ENCODE data around the gene ARMC6.

The ARMC6 gene

GRCh38 chr19:19053508-19054314 lies 20.3 kb downstream of the ARMC6 start:
- in situ Hi-C loops (cut with MboI; ENCODE audit: low sequenced_read_pairs): loop anchor here (10.0 kb wide), 1 partner anchor 91 kb away; no protein-coding TSS in a partner anchor

DNA sequence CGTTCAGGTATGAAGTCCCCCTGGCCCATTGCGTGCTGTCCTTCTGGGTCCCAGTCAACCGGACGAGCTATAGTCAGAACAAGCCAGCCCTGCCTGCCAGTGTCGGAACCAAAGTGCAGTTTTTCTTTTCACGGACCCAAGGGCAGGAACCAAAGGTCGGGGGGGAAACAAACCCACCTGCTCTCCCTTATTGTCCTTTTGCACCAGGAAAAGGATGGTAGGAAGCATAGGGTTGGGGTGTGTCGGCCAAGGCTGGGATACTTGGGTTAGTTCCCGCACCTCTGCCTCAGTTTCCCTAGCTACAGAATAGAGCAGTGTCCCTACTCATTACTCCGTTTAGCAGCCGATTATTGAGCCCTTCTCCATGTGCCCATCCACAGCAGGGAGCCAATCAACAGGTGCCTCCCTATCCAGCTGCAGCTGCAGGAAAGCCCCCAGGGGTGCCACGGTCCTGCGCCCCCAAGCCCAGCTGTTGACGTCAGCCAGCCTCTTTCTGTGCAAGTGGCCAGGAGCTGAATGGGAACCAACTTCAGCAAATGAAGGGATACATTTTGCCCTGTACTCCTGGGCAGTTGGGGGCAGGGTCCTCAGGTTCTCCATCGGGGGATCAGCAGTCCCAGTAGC lies 21.0 kb downstream of the ARMC6 start:
- in situ Hi-C loops (cut with MboI; ENCODE audit: low sequenced_read_pairs): loop anchor here (10.0 kb wide), 1 partner anchor 90 kb away; no protein-coding TSS in a partner anchor

DNA sequence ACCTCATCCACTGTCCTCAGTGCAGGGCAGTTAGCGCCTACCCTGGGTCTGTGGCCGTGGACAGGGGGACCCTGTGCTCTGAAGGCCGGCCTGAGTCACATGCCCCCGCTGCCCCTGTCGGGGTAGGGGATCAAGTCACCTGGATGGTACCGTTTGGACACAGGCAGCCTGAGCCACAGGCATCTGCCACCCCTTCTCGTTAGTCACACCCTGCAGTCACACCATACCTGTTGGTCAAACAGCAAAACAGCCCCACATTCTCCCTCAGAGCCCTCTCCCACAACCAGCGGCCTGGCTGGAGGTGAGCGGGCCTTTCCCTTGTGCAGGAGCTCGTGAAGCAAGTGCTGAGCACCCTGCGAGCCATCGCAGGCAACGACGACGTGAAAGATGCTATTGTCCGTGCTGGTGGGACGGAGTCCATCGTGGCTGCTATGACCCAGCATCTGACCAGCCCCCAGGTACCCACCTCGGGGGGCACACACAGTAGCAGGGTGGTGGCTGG lies 21.6 kb downstream of the ARMC6 start:
- in situ Hi-C loops (cut with MboI; ENCODE audit: low sequenced_read_pairs): loop anchor here (10.0 kb wide), 1 partner anchor 90 kb away; no protein-coding TSS in a partner anchor

- in situ Hi-C loops (cut with MboI; ENCODE audit: low sequenced_read_pairs): loop anchor here (10.0 kb wide), 1 partner anchor 89 kb away; no protein-coding TSS in a partner anchor
Observed at GRCh38 chr19:19055701-19056100, 22.3 kb downstream of the ARMC6 start.

GRCh38 chr19:19056636-19057275 lies 23.4 kb downstream of the ARMC6 start:
- in situ Hi-C loops (cut with MboI; ENCODE audit: low sequenced_read_pairs): loop anchor here (10.0 kb wide), 1 partner anchor 88 kb away; no protein-coding TSS in a partner anchor

DNA sequence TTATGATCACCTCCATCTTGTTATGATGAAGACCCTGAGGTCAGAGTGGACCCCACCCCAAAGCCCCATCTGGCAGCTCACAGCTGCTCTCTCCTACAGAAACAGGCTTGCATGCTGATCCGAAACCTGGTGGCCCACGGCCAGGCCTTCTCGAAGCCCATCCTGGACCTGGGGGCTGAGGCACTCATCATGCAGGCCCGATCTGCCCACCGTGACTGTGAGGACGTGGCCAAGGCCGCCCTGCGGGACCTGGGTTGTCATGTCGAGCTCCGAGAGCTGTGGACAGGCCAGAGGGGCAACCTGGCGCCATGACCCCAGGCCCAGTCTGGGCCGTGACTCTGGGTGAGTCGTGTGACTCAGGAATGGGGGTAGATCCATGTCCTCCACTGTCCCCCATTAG lies 23.9 kb downstream of the ARMC6 start:
- in situ Hi-C loops (cut with MboI; ENCODE audit: low sequenced_read_pairs): loop anchor here (10.0 kb wide), 1 partner anchor 87 kb away; no protein-coding TSS in a partner anchor

GRCh38 chr19:19057720-19058119 lies 24.3 kb downstream of the ARMC6 start:
- in situ Hi-C loops (cut with MboI; ENCODE audit: low sequenced_read_pairs): loop anchor here (10.0 kb wide), 1 partner anchor 87 kb away; no protein-coding TSS in a partner anchor

GRCh38 chr19:19059018-19059836 lies 25.8 kb downstream of the ARMC6 start:
- in situ Hi-C loops (cut with MboI; ENCODE audit: low sequenced_read_pairs): loop anchor here (10.0 kb wide), 1 partner anchor 86 kb away; no protein-coding TSS in a partner anchor

DNA sequence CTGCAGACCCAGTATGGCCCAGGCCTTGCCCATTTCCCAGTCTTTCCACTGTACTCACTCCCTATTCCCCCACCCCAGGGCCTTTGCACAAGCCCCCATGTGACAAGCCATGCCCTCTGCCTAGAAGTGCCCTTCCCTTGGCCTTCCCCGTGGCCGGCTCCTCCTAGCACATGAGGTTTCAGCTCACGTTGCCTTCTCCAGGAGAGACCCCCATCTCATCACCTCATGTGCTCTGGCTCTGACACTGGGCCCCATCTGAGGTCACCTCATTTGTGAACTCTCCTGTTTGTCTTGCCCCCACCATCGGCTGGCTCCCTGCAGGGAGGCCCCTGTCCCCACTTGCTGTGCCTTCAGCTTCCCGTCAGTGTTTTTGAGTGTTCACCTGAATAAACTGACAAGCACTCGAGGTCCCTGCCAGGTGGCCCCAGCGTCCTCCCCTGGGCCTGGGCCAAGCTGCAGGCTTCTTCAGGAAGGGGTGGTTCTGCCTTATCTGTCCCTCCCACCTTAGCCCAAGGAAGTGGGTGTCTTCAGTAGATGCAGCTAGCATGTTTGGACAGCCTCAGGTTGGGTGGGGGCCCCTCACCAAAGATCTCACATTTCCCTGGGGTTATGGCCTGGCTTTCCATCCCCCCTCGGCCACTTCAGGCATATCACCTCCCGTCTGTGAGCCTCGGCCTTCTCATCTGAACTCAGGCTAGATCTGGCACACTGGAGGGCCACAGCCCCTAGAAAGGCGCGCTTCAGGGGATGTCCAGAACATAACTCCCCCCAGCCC lies 26.6 kb downstream of the ARMC6 start:
- in situ Hi-C loops (cut with MboI; ENCODE audit: low sequenced_read_pairs): loop anchor here (10.0 kb wide), 1 partner anchor 85 kb away; no protein-coding TSS in a partner anchor

DNA sequence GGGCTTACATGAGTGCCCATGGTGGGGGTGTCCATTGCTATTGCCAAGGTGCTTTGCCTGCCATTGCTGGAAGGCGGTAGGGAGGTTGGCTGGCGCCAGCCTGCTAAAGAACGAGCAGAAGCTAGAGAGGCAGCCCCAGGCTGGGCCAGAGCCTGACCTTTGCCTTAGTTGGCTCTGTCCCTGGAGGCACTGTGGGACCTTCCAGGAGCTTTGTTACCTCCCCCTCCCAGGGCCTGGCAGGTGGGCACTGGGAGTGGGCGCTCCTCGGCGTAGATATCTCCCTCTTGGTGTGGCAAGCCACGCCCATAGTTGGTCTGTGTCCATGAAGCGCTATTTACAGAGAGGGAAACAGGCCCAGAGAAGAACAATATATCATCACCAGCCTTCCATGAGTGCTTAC lies 28.1 kb downstream of the ARMC6 start:
- in situ Hi-C loops (cut with MboI; ENCODE audit: low sequenced_read_pairs): no loop called here

GRCh38 chr19:19062454-19063182 lies 29.2 kb downstream of the ARMC6 start:
- in situ Hi-C loops (cut with MboI; ENCODE audit: low sequenced_read_pairs): no loop called here

GRCh38 chr19:19063183-19064097 lies 30.0 kb downstream of the ARMC6 start, which contains the start of gene SLC25A42:
Gene SLC25A42 (plus strand): TSS chr19:19063994. CDS start chr19:19096125, 32,131 bp downstream.
- in situ Hi-C loops (cut with MboI; ENCODE audit: low sequenced_read_pairs): no loop called here

DNA sequence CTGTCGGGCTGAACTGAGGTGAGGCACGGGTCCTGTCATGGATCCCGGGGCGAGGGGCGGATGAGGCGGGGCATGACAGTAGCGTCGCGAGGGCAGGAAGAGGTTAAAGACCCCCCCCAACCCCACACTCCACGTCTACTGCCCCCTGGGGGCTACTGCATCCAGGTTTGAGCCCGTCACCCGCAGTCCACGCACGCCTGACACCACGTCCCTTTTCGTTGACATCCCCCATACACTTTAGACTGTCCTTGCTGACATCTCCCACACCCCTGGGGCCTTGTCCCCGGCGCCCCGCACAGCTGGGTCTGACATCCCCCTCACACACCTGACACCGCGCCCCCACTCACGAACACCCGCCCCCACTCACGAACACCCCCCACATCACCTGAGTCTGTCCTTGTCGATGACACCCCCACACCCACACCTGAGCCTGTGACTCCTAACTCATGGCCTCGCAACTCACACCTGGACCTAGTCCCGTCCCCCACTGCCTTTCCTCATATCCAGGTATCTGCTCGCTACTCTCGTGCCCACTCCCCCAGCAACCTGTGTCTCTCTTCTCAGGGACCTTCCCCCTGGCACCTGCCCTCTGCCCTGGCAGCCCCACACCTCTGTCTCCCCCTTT lies 30.8 kb downstream of the ARMC6 start:
- in situ Hi-C loops (cut with MboI; ENCODE audit: low sequenced_read_pairs): no loop called here

GRCh38 chr19:19064811-19065745 lies 31.7 kb downstream of the ARMC6 start:
- in situ Hi-C loops (cut with MboI; ENCODE audit: low sequenced_read_pairs): no loop called here

DNA sequence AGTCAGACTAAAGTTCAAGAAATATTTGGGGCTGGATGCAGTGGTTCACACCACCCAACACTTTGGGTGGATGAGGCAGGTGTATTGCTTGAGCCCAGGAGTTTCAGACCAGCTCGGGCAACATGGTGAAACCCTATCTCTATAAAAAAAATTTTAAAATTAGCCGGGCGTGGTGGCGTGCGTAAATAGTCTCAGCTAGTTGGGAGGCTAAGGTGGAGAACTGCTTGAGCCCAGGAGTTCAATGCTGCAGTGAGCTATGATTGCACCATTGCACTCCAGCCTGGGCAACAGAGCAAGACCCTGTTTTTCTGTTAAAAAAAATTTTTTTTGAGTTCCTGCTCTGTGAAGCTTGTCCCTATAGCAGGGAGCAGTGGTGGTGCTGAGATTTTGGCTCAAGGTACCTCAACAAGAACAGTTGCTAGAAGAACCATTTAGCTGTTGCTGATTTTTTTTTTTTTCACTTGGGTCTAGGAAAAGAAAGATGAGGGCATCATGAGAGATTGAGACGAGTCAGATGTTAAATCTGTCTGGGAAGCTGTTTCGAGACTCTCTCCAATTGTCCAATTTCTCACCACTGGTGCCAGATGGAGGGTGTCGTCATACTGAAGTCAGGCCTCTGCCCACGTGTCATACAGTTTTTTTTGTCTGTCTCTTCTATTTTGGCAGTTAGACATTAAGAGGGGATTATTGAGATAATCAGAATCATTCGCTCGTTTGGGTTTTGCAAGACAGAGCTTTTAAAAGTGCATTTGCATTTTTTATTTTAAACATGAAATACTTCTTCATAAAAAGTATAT lies 34.1 kb downstream of the ARMC6 start:
- in situ Hi-C loops (cut with MboI; ENCODE audit: low sequenced_read_pairs): no loop called here

All from HL-60/S4 treated with retinoic acid at 250 ng/mL for 4 days and 3 days (cell line).